ENCODE measurements around the gene GULP1.
"Not testable (repeated sequence)": the region's sequence is repeated elsewhere in the genome, so short reads cannot be mapped to it uniquely, and the experiment has no call there.

The GULP1 gene

DNA sequence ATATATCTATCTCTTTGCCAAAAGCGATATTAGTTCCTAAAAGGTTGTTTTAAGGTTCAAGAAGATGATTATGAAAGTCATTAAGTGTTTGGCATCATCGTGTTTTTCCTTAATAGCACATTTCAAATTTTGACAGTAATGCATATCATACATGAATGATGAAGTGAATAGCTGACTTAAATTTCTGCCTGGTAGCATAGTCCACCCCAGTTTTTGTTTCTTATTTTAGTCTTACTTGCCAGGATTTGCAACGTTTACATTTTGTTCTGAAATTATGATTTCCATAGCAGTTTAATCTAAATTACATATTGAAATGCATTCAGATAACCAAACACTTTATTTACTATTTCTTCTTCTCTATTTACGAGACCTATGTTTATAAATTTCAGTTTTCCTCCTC lies 201.1 kb downstream of the GULP1 start:
- DNase-seq: no peak

DNA sequence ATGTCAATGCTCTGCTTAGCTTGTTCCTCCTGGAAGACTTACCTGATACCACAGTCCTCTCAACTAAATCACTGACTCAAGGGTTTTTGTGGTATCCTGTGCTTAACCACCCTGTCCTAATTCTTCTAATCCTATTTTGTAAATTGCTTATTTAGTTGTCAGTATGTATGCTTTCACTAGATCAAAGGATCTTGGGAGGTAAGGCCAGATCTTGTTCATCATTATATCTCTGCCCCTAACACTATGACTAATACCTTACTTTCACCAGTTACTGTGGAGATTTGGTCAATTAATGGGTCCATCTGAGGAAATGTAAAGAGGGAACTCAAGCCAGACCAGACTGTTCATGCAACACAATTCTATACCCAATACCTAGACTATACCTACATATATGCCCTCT lies 203.2 kb downstream of the GULP1 start:
- DNase-seq: no peak

DNA sequence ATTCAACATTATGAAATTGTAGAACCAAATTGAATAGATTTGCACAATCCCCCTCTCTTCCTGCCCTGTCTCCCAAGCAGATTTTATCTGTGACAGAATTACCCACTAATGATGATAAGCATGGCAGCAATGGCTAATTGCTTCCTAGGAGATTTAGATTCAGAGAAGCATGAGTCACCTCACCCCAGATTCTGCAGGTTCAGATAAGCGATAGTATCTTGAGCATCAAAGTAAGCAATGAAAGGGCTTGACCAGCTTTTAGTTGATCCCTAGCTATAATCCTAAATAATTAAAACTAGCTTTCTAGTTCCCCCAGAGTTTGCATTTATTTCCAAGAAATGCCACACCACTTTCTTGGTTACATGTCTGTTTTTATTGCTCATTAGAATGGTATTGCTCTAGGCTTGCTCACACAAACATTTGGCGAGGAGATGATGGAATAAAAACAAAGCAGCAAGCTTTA lies 204.3 kb downstream of the GULP1 start:
- no peak for DNase-seq

DNA sequence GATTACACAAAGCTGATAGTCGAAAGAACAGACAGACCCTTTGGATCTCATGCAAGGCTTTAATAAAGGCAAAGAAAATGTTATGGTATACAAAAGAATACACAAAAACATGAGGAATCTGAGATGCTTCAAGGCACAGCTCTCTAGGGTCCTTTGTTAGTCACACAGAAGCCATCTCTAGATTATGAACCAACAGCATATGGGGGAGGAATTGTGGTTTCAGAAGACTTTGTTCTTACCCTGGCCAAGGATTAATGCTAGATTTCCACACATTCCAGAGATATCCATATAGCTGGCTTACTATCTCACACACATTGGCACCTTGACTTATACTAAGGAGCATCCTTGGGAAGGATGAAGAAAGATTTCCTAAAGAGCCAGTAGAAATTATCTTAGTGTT lies 206.1 kb downstream of the GULP1 start:
- no peak for DNase-seq

DNA sequence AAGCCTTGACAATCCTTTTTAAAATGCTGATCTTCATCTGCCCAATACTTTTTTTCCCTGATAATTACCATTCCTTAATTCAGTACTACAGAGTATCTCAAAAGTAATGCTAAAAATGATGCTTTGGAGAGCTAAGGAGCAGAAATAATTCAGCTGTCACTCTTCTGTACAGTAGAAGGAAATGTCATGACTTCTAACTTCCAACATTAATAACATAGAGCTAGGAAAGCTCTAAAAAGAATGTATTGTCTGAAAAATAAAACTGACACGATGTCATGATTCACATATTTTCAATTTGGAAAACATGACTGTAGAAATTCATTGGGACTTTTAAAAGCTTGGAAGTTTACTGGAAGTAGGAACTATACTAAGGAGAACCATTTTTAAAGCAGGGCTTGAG lies 212.3 kb downstream of the GULP1 start:
- DNase-seq: no peak

DNA sequence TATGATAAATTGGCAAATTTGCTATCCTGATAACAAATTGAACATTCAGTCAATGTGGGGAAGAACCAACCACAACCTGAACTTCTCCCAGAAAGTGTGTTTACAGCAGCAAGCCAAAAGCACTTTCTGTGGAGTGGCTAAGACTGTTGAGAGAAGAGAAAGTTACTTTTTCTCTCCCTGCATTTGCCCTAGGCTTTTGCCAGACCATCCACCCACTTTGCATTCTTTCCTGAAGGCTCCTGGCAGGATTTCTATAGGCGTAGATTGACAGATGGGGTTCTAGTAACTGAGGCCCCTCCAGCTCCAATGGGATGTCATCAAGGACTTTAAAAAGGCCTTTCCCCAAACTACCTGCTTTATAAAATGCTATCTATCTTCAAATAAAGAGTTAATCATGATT lies 215.2 kb downstream of the GULP1 start:
- no peak for DNase-seq

DNA sequence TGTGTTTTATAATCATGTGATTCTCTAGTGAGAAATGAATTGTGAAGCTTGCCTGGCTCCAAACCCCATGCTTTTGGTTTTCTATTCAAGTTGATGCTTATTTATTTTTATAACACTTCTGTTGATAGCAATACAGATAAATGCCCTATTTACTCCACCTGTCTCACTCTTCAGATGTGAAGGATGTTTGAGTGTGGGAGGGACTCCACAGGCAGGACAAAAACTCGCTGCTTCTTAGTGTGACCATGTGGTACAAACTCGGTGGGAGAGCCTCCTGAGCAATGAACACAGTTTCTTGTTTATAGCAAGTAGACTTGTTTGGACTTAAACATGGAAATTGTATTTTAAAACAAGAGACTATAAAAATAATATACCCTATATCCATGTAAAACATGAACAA lies 219.7 kb downstream of the GULP1 start:
- no peak for DNase-seq

DNA sequence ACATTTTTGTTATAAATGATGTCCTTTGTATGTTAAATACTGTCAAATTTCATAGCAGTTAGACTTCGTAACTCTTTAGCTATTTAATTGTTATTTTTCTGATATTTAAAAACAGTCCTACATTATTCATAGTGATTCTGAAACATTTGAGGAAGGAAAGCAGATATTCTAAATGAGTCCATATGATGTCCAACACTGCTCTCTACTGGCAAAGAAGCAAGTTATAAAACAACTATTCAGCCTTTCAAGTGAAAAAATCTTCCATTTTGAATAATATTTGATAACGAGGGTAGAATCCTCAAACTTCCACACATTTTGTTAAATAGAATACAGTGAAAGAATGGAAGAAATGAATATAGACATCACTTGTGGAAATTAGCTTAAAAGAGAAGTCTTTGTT lies 220.8 kb downstream of the GULP1 start:
- no peak for DNase-seq

DNA sequence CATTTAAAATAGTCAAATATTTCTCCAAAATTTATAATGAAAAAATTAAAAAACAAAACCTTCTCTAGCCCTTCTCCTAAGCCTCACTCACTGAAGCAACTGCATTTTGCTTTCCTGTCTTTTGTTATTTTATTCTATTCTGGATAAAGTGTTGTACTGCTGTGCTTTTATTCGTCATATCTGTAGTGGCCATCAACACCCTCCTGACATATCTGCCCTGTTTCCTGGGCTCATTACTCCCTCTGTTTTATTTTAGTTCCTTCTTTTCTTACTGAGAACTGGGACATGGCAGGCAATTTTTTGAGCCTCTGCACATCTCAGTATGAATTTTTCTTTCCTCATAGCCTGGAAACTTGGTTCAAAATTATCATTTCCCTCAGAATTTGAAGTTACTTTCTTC lies 224.2 kb downstream of the GULP1 start:
- no peak for DNase-seq

DNA sequence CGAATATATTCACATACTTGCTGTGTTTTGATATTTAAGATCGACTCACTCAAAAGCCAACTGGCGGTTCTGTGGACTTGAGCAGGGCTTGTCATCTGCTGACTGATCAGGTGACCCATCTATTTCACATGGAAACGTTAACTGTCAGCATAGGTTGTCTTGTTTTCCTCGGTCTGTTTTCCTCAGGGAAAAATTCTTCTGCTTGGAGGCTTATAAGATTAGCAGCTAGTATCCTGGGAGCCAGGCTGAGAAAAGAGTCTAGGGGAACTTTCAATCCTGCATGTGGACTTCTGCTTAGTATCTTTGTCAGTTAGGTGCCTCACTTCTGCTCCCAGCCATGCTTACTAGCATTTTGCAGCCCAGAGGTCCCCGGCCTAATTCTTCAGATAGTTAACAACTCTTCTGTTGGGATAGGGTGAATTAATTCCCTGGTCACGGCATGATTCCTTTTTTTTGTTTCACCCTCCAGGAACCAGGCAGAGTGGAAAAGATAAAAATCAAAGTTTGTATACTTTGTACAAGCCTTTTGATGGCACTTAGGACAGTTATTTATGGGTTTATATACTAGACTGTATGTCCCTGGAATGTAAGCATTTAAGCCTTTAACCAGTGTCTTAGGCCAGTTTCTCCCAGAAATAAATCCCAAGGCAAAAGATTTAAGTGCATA lies 226.0 kb downstream of the GULP1 start:
- no peak for DNase-seq

DNA sequence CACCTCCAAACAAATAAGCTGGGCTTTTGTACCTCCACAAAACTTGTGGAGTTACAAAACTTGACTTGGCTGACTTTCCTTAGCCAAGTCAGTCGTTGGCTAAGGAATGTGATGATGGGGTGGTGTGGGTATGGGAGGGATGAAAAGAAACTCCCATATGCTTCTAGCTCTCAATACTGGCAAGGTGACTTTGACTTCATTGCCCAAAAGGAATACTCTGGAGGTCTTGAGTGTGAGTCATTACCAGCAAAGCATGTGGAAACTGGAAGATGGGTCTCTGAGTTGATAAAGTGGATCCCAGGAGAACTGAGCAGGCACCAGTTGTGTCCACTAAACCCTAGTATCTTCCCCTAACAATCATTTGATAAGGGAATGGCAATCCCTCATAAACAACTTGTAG lies 226.7 kb downstream of the GULP1 start:
- DNase-seq: no peak

GRCh38 chr2:188519136-188519535 lies 227.5 kb downstream of the GULP1 start:
- no peak for DNase-seq

DNA sequence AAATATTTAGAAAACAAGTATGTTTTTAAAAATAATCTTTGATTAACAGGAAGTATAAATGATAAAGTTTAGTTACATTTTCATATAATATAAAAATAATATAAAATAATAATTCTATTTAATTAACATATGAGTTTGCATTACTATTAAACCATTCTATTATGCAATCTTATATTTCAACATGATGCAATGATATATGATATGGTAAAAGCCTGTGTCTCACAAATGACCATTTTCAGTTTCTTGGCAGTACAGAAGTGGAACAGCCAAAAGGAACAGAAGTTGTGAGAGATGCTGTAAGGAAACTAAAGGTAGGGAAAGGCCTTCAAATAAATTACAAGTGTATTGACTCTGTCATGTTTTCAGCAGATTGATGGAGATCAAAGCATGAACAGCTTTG lies 230.8 kb downstream of the GULP1 start:
- no peak for DNase-seq

GRCh38 chr2:188523919-188524318 lies 232.2 kb downstream of the GULP1 start:
- DNase-seq: no peak

- DNase-seq: no peak
Observed at GRCh38 chr2:188524519-188525113, 232.9 kb downstream of the GULP1 start.

DNA sequence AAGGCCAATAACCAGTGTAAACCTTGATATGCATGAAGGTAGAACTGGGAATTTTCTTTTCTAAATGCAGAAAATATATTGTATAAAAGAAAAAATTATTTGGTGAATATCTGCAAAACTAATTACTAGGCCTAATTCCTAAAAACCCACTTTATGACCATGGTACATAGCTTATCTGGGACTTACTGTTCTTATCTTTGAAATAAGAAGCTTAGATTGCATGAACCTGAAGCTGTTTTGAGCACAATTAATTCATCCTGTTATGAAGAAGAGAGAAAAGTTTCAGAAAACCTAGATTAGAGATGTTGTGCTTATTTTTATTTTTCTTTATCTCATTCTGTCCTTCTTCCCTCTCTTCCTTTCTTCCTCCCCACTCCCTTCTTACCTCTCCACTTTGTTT lies 235.0 kb downstream of the GULP1 start:
- no peak for DNase-seq

DNA sequence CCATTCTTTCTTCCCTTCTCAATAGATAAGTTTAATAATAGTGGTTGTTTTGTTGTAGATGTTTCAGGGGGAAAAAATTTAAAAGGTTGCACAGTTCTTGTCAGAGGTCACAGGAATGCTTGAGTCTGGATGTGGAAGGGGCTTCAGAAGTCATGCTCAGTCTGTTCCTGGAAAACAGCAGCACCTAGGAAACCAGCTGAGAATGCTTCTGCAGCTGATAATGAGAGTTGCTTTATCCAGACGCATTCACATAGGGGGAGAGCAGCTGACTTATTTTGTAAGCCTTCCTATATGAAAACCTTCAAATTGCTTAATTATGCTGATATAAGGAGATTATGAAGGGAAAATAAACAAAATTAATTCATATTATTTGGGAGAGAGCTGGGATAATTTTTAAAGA lies 235.5 kb downstream of the GULP1 start:
- DNase-seq: no peak

DNA sequence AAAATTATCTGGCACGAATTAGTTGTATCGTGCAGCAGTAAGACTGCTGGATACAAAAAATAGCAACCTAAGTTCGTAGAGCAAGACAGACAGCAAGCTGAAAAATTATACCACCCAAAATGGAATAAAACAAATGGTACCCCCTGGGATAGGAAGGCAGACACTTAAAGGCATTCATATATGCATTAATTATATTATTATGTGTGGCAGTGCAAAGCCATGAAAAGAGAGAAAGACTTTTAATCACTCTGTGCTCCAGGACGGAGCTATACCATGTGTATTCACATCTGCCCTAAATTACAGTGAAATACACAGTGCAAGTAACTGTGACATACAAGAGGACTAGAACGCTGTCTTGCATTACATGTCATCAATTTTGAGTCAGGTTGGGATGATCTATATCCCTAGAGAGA lies 235.9 kb downstream of the GULP1 start:
- DNase-seq: no peak

- no peak for DNase-seq
Observed at GRCh38 chr2:188529710-188530109, 238.0 kb downstream of the GULP1 start.

GRCh38 chr2:188534875-188535274 lies 243.2 kb downstream of the GULP1 start:
- DNase-seq: no peak

DNA sequence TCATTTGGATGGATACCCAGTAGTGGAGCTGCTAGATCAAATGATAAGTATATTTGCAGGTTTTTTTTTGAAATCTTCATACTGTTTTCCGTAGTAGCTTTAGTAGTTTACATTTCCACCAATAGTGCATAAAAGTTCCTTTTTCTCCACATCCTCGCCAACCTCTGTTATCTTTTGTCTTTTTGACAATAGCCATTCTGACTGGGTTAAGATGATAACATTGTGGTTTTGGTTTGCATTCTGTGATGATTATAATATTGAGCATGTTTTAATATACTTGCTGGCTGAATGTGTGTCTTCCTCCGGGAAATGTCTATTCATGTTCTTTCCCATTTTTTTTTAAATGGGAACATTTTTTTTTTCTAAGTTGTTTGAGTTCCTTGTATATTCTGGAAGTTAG lies 260.0 kb downstream of the GULP1 start:
- no peak for DNase-seq

DNA sequence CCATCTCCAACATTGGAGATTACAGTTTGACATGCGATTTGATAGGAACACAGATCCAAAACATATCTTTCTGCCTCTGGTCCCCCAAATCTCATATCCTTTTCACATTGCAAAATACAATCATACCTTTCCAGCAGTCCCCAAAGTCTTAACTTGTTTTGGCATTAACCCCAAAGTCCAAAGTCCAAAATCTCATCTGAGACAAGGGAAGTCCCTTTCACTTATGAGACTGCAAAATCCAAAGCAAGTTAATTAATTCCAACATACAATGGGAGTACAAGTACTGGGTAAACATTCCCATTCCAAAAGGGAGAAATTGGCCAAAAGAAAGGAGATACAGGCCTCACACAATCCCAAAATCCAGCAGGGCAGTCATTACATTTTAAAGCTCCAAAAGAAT lies 265.4 kb downstream of the GULP1 start:
- DNase-seq: no peak

- not testable (repeated sequence) for DNase-seq
Observed at GRCh38 chr2:188559455-188559854, 267.8 kb downstream of the GULP1 start.

- no peak for DNase-seq
Observed at GRCh38 chr2:188561473-188561979, 269.9 kb downstream of the GULP1 start.

Measured in activated CD4-positive, CD25-positive, alpha-beta regulatory T cell (primary cell).